ENCODE results near the gene SMARCA2.

DNA sequence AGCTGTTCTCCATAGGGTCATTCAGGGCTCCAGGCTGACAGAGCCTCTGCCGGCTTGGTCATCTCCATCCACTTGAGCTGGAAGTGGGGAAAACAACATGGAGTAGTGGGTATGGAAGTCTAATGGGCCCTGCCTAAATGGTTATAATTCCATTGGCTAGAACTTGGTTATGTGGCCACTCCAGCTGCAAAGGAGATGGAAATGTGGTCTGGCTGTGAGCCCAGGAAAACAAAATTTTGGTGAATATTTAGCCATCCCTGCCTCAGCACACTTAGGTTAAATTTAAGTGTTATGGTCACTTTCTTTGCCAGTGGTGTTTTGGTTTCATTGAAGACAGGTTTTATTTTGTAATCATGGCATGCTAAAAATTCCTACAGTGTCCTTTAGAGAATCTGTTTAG lies 112.3 kb downstream of the SMARCA2 start:
- TF ChIP-seq, protein P1, sequence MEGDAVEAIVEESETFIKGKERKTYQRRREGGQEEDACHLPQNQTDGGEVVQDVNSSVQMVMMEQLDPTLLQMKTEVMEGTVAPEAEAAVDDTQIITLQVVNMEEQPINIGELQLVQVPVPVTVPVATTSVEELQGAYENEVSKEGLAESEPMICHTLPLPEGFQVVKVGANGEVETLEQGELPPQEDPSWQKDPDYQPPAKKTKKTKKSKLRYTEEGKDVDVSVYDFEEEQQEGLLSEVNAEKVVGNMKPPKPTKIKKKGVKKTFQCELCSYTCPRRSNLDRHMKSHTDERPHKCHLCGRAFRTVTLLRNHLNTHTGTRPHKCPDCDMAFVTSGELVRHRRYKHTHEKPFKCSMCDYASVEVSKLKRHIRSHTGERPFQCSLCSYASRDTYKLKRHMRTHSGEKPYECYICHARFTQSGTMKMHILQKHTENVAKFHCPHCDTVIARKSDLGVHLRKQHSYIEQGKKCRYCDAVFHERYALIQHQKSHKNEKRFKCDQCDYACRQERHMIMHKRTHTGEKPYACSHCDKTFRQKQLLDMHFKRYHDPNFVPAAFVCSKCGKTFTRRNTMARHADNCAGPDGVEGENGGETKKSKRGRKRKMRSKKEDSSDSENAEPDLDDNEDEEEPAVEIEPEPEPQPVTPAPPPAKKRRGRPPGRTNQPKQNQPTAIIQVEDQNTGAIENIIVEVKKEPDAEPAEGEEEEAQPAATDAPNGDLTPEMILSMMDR (IDR thresholded peaks at IDR 0.05) = no peak
- TF ChIP-seq POLR2AphosphoS5 (IDR thresholded peaks at IDR 0.05) = no peak

Data from upper lobe of left lung (tissue), 4 donors.